Stimulated activated CD4-positive, alpha-beta T cell treated with anti-CD3 and anti-CD28 coated beads, Interleukin-1b, Interleukin-23, amount 100 ng/mL, for 24 hours (primary cell): ENCODE measurements around the gene OR6K6.

Source experiments
- DNase-seq, 4 experiments: peaks; one replicate each; pipeline ENCODE4 v3.0.0-alpha.2; 2020; ENCODE audit warnings: low read depth in 4 of 4, low spot score in 1 of 4

The OR6K6 gene

GRCh38 chr1:158754420-158754819 lies at the start of gene OR6K6:
TSS of gene OR6K6 (plus strand) at chr1:158754720. CDS start at chr1:158754888, 168 bp downstream.
- DNase-seq = no peak

- no peak for DNase-seq
These were observed 48.4 kb upstream of the OR6K6 start for GRCh38 chr1:158706096-158706495.

GRCh38 chr1:158711098-158711497 lies 43.4 kb upstream of the OR6K6 start:
- no peak for DNase-seq

- no peak for DNase-seq
These were observed 39.8 kb upstream of the OR6K6 start for GRCh38 chr1:158714754-158715153.

- DNase-seq = no peak
These were observed 38.2 kb upstream of the OR6K6 start for GRCh38 chr1:158716335-158716734.

GRCh38 chr1:158717344-158717743 lies 37.2 kb upstream of the OR6K6 start:
- no peak for DNase-seq

GRCh38 chr1:158719664-158720063 lies 34.9 kb upstream of the OR6K6 start:
- DNase-seq = no peak

GRCh38 chr1:158720620-158721019 lies 33.9 kb upstream of the OR6K6 start, which contains the start of gene OR6K3:
TSS of gene OR6K3 (minus strand) at chr1:158720720. CDS start at chr1:158718115, 2,605 bp downstream.
- no peak for DNase-seq

GRCh38 chr1:158724442-158724841 lies 30.1 kb upstream of the OR6K6 start:
- no peak for DNase-seq

GRCh38 chr1:158728510-158729225 lies 25.9 kb upstream of the OR6K6 start:
- no peak for DNase-seq

- DNase-seq = no peak
These were observed 24.1 kb upstream of the OR6K6 start for GRCh38 chr1:158730453-158730852.

GRCh38 chr1:158731707-158732106 lies 22.8 kb upstream of the OR6K6 start:
- no peak for DNase-seq

- no peak for DNase-seq
These were observed 22.0 kb upstream of the OR6K6 start for GRCh38 chr1:158732524-158732923.

- no peak for DNase-seq
These were observed 18.7 kb upstream of the OR6K6 start for GRCh38 chr1:158735848-158736247.

- DNase-seq = no peak
These were observed 2.3 kb upstream of the OR6K6 start for GRCh38 chr1:158752155-158752712.

- no peak for DNase-seq
These were observed 17.7 kb downstream of the OR6K6 start, which contains the start of gene OR6N1 for GRCh38 chr1:158771950-158772866. TSS of gene OR6N1 (minus strand) at chr1:158772195. CDS start at chr1:158766682, 5,513 bp downstream.

GRCh38 chr1:158781104-158781503 lies 26.6 kb downstream of the OR6K6 start, which contains the start of gene OR6N2:
TSS of gene OR6N2 (minus strand) at chr1:158781204. CDS start at chr1:158777635, 3,569 bp downstream.
- no peak for DNase-seq

- DNase-seq = peak in 2 of 4 experiments; percentile 6 to 9
These were observed 39.1 kb downstream of the OR6K6 start for GRCh38 chr1:158793604-158794003.

GRCh38 chr1:158794247-158794646 lies 39.7 kb downstream of the OR6K6 start:
- no peak for DNase-seq

GRCh38 chr1:158798531-158798930 lies 44.0 kb downstream of the OR6K6 start:
- DNase-seq = no peak

GRCh38 chr1:158799689-158800088 lies 45.2 kb downstream of the OR6K6 start:
- DNase-seq = no peak
